ENCODE data around the gene EMC8. TPM values are rescaled to one million over a fixed set of nuclear protein-coding genes. Genes with fewer than 3 reads are reported as not detected.

EMC8 gene
- total RNA-seq, 1 donor from 2014 or later, result 41.4 TPM

GRCh38 chr16:85738923-85739715 is 60.2 kb downstream of the EMC8 start:
- Mint-ChIP-seq H3K4me1 (ENCODE audit: unreplicated experiment) (peaks cover 8% of the 10 kb centered on the region), H3K9me3 (no peaks in the 10 kb centered on the region), H3K27ac (no peak overlapping the region), H3K27me3 (peaks cover 3% of the 10 kb centered on the region), H3K4me3 (no peak overlapping the region), H3K36me3 (no peaks in the 10 kb centered on the region)
- TF ChIP-seq CTCF (conservative IDR thresholded peaks at IDR 0.05), result no peak
- DNase-seq (ENCODE audit: extremely low spot score, unreplicated experiment), result no peak

- H3K27ac Mint-ChIP-seq, result no peak overlapping the region
- peaks cover 4% of the 10 kb centered on the region for H3K4me1 Mint-ChIP-seq (ENCODE audit: unreplicated experiment)
- no peaks in the 10 kb centered on the region for H3K36me3 Mint-ChIP-seq
- no peak for DNase-seq (ENCODE audit: extremely low spot score, unreplicated experiment)
- no peaks in the 10 kb centered on the region for H3K9me3 Mint-ChIP-seq
- no peak for TF ChIP-seq CTCF (conservative IDR thresholded peaks at IDR 0.05)
- no peak overlapping the region for H3K4me3 Mint-ChIP-seq
- peaks cover 3% of the 10 kb centered on the region for H3K27me3 Mint-ChIP-seq
Observed at GRCh38 chr16:85736921-85737320, 62.4 kb downstream of the EMC8 start.

DNA sequence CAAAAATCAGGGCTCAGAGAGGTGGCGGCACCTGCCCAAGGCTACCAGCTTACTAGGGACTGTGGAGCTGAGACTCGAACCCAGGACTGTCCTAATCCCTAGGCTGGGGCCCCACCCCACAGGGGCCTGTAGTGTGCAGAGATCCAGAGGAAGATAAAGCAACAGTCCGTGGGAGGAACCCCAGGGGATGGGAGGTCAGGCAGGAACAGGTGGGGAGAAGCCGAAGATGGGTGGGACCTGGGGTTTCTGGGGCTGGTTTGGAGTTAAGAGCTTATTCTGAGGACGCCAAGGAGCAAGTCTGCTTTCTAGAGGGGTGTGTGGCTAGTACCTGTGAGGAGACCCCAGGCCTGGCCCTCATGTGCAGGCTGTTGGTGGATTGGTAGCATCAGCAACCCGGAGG is 63.4 kb downstream of the EMC8 start:
- H3K36me3 Mint-ChIP-seq, result no peaks in the 10 kb centered on the region
- DNase-seq (ENCODE audit: extremely low spot score, unreplicated experiment), result no peak
- peaks cover 6% of the 10 kb centered on the region for H3K4me1 Mint-ChIP-seq (ENCODE audit: unreplicated experiment)
- no peak for TF ChIP-seq CTCF (conservative IDR thresholded peaks at IDR 0.05)
- peaks cover 1% of the 10 kb centered on the region for H3K27me3 Mint-ChIP-seq
- H3K9me3 Mint-ChIP-seq, result no peaks in the 10 kb centered on the region
- no peak overlapping the region for H3K4me3 Mint-ChIP-seq
- no peak overlapping the region for H3K27ac Mint-ChIP-seq

GRCh38 chr16:85735225-85735635 is 64.1 kb downstream of the EMC8 start:
- Mint-ChIP-seq H3K9me3 (no peaks in the 10 kb centered on the region), H3K4me3 (no peak overlapping the region), H3K4me1 (ENCODE audit: unreplicated experiment) (peaks cover 8% of the 10 kb centered on the region), H3K27ac (no peak overlapping the region), H3K36me3 (no peaks in the 10 kb centered on the region), H3K27me3 (no peaks in the 10 kb centered on the region)
- TF ChIP-seq CTCF (conservative IDR thresholded peaks at IDR 0.05), result no peak
- no peak for DNase-seq (ENCODE audit: extremely low spot score, unreplicated experiment)

- Mint-ChIP-seq H3K27ac (no peak overlapping the region), H3K27me3 (no peaks in the 10 kb centered on the region), H3K36me3 (no peaks in the 10 kb centered on the region), H3K4me3 (no peak overlapping the region), H3K4me1 (ENCODE audit: unreplicated experiment) (peaks cover 11% of the 10 kb centered on the region), H3K9me3 (no peaks in the 10 kb centered on the region)
- no peak for TF ChIP-seq CTCF (conservative IDR thresholded peaks at IDR 0.05)
- peak; percentile 66 for DNase-seq (ENCODE audit: extremely low spot score, unreplicated experiment)
Observed at GRCh38 chr16:85734311-85735017, 64.9 kb downstream of the EMC8 start.

Data from type B pancreatic cell (in vitro differentiated cells).